GM10266 (cell line): ENCODE data around the gene DLG2.

Source experiments
- DNase-seq: peaks from one replicate; pipeline ENCODE4 v3.0.0; 2012; ENCODE audit errors: extremely low spot score
- CTCF ChIP-seq: IDR thresholded peaks from 2 replicates; pipeline ENCODE4 v1.5.1; 2012; ENCODE audit warnings: mild to moderate bottlenecking, low read depth; ENCODE audit not compliant: control insufficient read depth, insufficient read depth; ENCODE audit errors: missing control alignments

DLG2 gene

GRCh38 chr11:85602526-85603213 is 24.5 kb downstream of the DLG2 start:
- TF ChIP-seq CTCF: no peak
- DNase-seq: no peak

GRCh38 chr11:85599083-85599482 is 28.1 kb downstream of the DLG2 start:
- no peak for TF ChIP-seq CTCF

GRCh38 chr11:85596886-85597285 is 30.3 kb downstream of the DLG2 start:
- no peak for DNase-seq
- TF ChIP-seq CTCF: no peak

More at GRCh38 chr11:85599083-85599482, 28.1 kb downstream of the DLG2 start:
- no peak for DNase-seq

- peak; percentile 47 for TF ChIP-seq CTCF
- DNase-seq: peak; percentile 27
These were observed 31.8 kb downstream of the DLG2 start for GRCh38 chr11:85595285-85595884.

GRCh38 chr11:85590848-85591483 is 36.2 kb downstream of the DLG2 start:
- DNase-seq: no peak

GRCh38 chr11:85589373-85589772 is 37.8 kb downstream of the DLG2 start:
- DNase-seq: no peak
- no peak for TF ChIP-seq CTCF

More at GRCh38 chr11:85590848-85591483, 36.2 kb downstream of the DLG2 start:
- TF ChIP-seq CTCF: no peak

GRCh38 chr11:85582111-85582510 is 45.0 kb downstream of the DLG2 start:
- DNase-seq: no peak
- TF ChIP-seq CTCF: no peak
